D721Med (cell line): ENCODE measurements around the gene DPYSL5.
A peak's percentile ranks its signal among the peaks of the same experiment; 100 is the strongest.

Experiments used
- DNase-seq: peaks from one replicate; pipeline ENCODE4 v3.0.0; 2011; ENCODE audit warnings: low spot score; ENCODE audit not compliant: insufficient read length
- FAIRE-seq: peaks from 2 replicates; lab custom pipeline; 2011; peaks lifted over from hg19 to GRCh38; lab: Jason Lieb, UNC
- TF ChIP-seq, protein P1 (sequence below): IDR thresholded peaks from 2 replicates; pipeline ENCODE4 v1.5.1; 2012; ENCODE audit warnings: mild to moderate bottlenecking, control low read depth; ENCODE audit not compliant: insufficient read depth; ENCODE audit errors: missing control alignments

Gene DPYSL5

DNA sequence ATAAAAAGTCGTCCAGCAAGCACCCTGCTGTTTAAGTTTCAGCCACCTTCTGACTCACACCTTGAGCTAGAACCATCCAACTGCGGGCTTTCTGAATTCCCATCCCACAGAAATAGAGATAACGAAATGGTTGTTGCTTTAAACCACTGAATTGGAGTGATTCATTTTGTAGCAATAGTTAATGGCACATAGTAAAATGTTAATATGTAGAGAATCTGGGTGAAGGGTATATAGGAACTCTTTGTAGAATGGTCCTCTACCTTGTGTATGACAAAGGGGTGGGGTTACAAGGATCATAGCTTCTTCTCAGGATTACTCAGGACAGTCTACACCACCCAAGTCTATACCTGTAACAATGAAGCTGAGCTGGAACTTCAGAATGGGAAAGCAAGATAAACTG lies 120.1 kb downstream of the DPYSL5 start:
- TF ChIP-seq, protein P1, sequence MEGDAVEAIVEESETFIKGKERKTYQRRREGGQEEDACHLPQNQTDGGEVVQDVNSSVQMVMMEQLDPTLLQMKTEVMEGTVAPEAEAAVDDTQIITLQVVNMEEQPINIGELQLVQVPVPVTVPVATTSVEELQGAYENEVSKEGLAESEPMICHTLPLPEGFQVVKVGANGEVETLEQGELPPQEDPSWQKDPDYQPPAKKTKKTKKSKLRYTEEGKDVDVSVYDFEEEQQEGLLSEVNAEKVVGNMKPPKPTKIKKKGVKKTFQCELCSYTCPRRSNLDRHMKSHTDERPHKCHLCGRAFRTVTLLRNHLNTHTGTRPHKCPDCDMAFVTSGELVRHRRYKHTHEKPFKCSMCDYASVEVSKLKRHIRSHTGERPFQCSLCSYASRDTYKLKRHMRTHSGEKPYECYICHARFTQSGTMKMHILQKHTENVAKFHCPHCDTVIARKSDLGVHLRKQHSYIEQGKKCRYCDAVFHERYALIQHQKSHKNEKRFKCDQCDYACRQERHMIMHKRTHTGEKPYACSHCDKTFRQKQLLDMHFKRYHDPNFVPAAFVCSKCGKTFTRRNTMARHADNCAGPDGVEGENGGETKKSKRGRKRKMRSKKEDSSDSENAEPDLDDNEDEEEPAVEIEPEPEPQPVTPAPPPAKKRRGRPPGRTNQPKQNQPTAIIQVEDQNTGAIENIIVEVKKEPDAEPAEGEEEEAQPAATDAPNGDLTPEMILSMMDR = no peak
- FAIRE-seq = no peak
- DNase-seq = no peak

DNA sequence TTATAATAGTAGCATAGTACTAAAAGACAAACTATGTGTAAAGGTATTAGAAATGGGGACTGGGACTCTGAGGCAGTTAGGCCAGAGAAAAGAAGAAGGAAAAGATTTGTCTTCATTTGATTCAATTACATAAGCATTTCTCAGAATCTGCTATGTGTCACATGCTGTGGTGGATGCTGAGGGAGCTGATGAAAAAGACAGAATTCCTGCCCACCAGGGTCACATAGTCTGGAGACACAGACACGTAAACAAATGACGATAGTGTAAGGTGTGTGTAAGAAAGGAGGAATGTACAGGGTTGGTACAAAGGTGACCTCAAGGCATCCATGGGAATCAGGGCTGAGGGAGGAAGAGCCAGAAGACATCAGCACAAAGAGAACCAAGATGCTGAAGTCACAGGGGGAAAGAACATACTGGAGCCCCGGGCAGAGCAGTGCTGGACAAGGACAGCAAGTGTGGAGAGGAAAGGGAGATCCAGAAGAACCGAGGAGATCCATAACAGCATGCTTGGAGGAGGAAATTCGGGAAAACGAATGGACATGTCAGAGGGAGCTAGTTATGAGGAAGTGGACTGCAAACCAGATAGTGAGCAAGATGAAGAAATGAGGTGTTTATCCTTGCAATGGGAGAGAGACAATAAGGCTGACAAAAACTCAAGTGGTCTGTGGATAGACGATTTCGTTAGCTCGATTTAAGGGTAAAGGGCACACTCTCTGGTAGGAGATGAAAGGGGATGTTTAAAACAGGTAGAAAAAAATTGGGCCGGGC lies 121.3 kb downstream of the DPYSL5 start:
- TF ChIP-seq, protein P1 = no peak
- no peak for DNase-seq
- FAIRE-seq = no peak

DNA sequence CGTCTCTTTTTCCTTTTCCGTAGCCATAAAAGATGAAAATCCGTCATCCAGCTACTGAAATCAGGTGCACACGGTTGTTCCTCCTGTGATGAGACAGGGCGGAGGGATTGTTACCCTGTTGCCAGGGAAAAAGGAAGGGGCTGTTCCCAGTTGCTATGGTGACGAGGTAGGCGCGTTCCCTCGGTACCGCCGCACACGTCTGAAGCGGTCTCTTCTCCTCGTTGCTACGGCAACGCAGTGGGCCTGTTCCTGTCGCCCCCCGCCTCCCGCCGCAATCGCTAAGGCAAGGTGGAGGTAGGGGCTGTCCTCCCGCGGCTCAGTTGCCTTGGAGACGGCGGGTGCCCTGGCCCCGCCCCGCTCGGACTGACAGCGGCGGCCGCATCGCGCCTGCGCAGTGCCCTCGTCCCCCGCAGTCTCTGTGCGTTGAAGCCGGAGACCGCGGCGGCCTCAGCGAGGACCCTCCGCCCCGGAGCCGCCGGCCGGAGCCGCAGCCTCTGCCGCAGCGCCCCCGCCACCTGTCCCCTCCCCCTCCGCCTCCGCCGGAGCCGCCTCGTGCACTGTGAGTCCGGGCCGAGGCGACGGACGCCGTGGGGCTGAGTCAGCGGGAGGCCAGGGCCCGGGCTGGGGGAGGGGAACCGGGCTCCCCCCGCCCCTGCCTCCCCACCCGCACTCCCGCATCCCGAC lies 122.5 kb downstream of the DPYSL5 start, which contains the start of gene MAPRE3:
MAPRE3 (plus strand) TSS at position 394 of the 684 bp plus-strand sequence. CDS start 51,582 bp downstream, outside the sequence.
- no peak for FAIRE-seq
- TF ChIP-seq, protein P1 = no peak
- peak; percentile 78 for DNase-seq

DNA sequence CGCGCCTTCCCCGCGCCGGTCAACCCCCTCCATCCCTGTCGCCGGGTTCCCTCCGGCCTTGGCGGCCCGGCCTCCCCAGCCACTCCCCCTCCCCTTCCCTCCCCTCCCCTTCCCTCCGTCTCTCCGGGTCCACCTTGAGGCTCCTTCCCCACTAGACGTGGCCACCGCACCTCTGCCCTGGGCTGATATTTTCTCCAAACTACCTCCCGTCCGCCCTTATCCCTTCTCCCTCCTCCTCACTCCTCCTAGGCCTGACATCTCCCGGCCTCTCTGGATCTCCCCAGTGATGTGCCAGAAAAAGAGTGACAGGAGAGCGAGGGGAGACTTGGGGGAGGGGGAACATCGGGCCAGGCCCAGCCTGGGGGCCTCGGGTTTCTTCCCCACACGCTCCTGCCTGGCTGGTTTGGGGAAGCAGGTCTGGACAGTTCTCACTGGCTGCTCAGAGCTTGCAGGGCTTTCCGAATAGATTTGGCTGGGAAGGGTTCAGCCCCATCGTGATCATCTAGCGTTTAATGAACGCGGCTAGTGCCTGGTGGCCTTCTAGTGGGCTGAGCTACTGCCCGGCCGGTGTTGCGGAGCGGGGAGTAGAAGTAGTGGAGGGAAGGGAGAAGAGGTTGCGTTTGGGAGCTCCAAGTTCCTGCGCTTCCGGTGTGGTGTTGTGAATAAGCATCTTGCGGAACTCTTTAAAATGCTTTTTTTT lies 123.1 kb downstream of the DPYSL5 start:
- TF ChIP-seq, protein P1 = no peak
- DNase-seq (no peak), FAIRE-seq (no peak)

DNA sequence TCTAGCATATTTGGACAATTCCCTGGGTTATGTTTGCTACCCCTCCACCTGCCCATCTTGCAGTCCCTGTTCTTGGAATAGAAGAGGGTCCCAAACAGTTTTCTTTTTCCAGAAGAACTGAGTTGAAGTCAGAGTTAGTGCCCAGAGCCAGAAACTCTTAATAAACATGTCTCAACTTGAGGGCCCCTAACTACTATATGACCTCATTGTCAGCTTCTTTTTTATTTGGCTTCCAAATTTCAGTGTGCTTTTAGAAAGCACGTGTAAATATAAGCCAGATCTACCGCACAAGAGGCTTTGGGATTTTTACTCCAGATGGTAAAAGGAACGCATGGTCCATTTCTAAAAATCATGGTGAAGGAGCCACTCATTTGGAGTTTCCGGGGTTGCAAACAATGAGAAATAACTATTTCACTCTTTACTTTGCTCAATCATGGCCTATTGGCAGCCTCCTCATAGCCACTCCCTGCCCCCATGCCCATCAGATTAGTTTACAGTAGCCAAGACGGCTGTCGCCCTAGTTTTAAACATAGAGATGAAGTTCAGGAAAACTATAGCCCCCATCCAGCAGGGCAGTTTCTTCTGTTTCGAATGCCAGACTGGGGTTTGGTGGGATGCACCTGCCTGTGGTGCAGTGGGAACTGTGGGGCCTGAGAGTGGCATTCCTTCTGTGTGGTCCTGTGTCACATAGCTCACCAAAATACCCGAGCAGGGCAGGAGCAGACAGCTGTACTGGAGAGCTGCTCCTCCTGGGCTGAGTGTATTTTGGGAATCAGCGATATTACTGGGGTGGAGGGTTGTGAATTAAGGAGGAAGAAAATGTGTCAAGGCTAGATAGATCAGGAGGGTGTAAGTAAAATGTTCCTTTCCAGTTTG lies 124.2 kb downstream of the DPYSL5 start:
- DNase-seq (no peak), FAIRE-seq (no peak)
- TF ChIP-seq, protein P1 = no peak

DNA sequence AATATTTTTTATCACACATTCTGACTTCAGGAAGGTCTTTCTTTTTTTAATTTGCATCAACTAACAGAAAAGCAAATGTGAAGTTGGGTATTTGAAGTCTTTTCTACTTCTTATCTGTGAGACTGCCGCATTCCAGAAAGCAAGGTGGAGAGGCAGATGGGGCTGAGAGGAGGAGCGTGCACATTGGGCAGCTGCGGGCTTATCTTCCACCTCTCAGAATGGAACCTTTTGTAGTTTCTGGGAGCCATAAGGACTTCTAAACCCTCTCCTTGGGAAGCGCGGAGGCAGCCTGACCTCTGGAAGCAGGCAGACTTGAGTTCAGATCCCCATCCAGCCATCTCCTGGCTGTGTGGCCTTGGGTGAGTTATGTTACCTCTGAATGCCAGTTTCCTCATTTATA lies 126.4 kb downstream of the DPYSL5 start:
- TF ChIP-seq, protein P1 = no peak
- DNase-seq (no peak), FAIRE-seq (no peak)
